Spleen (tissue), 7 donors: ENCODE measurements around the gene PRKG2.

Experiments
- POLR2A ChIP-seq, 3 donors: fragments of 450-650 bp; IDR thresholded peaks; one replicate each; pipeline ENCODE4 v1.5.1; 2017; ENCODE audit warnings: antibody characterized with exemption in 3 of 3, mild to moderate bottlenecking in 1 of 3
- POLR2AphosphoS5 ChIP-seq, 3 donors: sonication (generic); formaldehyde crosslinking; IDR thresholded peaks; one replicate each; pipeline ENCODE4 v1.5.1; 2017; ENCODE audit warnings: antibody characterized with exemption in 3 of 3
- TF ChIP-seq, protein P1 (sequence below), 11 experiments: fragments of 200-600 bp in 7 of 11; fragments of 450-650 bp in 4 of 11; sonication (generic) in 4 of 11; IDR thresholded peaks in 8 of 11; conservative IDR thresholded peaks in 3 of 11; 1 replicate in 7 of 11; 2 replicates in 4 of 11; pipeline versions ENCODE4 v1.4.0 to v1.8.0; 2016 to 2021; ENCODE audit warnings: antibody characterized with exemption in 11 of 11, inconsistent platforms in 4 of 11, mild to moderate bottlenecking in 1 of 11
- donor health status: DM: no; HTN: no; CAD: no; lungs with moderate emphysema.
- donor health status: DM: no; HTN: no; CAD: no.
- donor health status: DM: no; HTN: no; CAD: no.

- TF ChIP-seq, protein P1, sequence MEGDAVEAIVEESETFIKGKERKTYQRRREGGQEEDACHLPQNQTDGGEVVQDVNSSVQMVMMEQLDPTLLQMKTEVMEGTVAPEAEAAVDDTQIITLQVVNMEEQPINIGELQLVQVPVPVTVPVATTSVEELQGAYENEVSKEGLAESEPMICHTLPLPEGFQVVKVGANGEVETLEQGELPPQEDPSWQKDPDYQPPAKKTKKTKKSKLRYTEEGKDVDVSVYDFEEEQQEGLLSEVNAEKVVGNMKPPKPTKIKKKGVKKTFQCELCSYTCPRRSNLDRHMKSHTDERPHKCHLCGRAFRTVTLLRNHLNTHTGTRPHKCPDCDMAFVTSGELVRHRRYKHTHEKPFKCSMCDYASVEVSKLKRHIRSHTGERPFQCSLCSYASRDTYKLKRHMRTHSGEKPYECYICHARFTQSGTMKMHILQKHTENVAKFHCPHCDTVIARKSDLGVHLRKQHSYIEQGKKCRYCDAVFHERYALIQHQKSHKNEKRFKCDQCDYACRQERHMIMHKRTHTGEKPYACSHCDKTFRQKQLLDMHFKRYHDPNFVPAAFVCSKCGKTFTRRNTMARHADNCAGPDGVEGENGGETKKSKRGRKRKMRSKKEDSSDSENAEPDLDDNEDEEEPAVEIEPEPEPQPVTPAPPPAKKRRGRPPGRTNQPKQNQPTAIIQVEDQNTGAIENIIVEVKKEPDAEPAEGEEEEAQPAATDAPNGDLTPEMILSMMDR (IDR thresholded peaks at IDR 0.05 in 8 of 11, conservative IDR thresholded peaks at IDR 0.05 in 3 of 11), result no peak
- TF ChIP-seq POLR2A (IDR thresholded peaks at IDR 0.05) (no peak), POLR2AphosphoS5 (IDR thresholded peaks at IDR 0.05) (no peak)
Observed at GRCh38 chr4:81118086-81118485, 96.9 kb downstream of the PRKG2 start.
